NCI-H1694 treated with DMSO at 0.1 percent for 48 hours (cell line): ENCODE measurements around the gene FAHD2A.
A peak's percentile ranks its signal among the peaks of the same experiment; 100 is the strongest.
"Not testable (repeated sequence)": the region's sequence is repeated elsewhere in the genome, so short reads cannot be mapped to it uniquely, and the experiment has no call there.

ENCODE experiments used
- DNase-seq: peaks from one replicate; lab custom pipeline; 2025; lab: John Stamatoyannopoulos, UW

FAHD2A gene

GRCh38 chr2:95390881-95391321 is 11.6 kb upstream of the FAHD2A start:
- DNase-seq: no peak

- no peak for DNase-seq
Measured at GRCh38 chr2:95391641-95392310, 10.7 kb upstream of the FAHD2A start.

- no peak for DNase-seq
Measured at GRCh38 chr2:95392320-95392719, 10.2 kb upstream of the FAHD2A start.

GRCh38 chr2:95392730-95393455 is 9.6 kb upstream of the FAHD2A start:
- DNase-seq: no peak

GRCh38 chr2:95393901-95394300 is 8.6 kb upstream of the FAHD2A start:
- DNase-seq: no peak

- DNase-seq: no peak
Measured at GRCh38 chr2:95399061-95399460, 3.4 kb upstream of the FAHD2A start.

- DNase-seq: no peak
Measured at GRCh38 chr2:95401480-95401879, 1.0 kb upstream of the FAHD2A start.

- not testable (repeated sequence) for DNase-seq
Measured at GRCh38 chr2:95402004-95402369, 521 bp upstream of the FAHD2A start.

GRCh38 chr2:95403204-95403721 is 755 bp downstream of the FAHD2A start:
- DNase-seq: peak; percentile 13

GRCh38 chr2:95403824-95404223 is 1.3 kb downstream of the FAHD2A start:
- not testable (repeated sequence) for DNase-seq

- DNase-seq: not testable (repeated sequence)
Measured at GRCh38 chr2:95404676-95405075, 2.2 kb downstream of the FAHD2A start.

- not testable (repeated sequence) for DNase-seq
Measured at GRCh38 chr2:95411239-95411638, 8.7 kb downstream of the FAHD2A start.

- peak; percentile 66 for DNase-seq
Measured at GRCh38 chr2:95414015-95414594, 11.6 kb downstream of the FAHD2A start.

GRCh38 chr2:95415138-95415537 is 12.6 kb downstream of the FAHD2A start:
- DNase-seq: not testable (repeated sequence)

- not testable (repeated sequence) for DNase-seq
Measured at GRCh38 chr2:95415561-95415960, 13.1 kb downstream of the FAHD2A start.

- DNase-seq: not testable (repeated sequence)
Measured at GRCh38 chr2:95427196-95427867, 24.8 kb downstream of the FAHD2A start.

GRCh38 chr2:95429748-95430467 is 27.4 kb downstream of the FAHD2A start:
- not testable (repeated sequence) for DNase-seq

GRCh38 chr2:95433373-95433772 is 30.9 kb downstream of the FAHD2A start:
- DNase-seq: not testable (repeated sequence)

- not testable (repeated sequence) for DNase-seq
Measured at GRCh38 chr2:95433973-95434372, 31.5 kb downstream of the FAHD2A start.

GRCh38 chr2:95434507-95435076 is 32.1 kb downstream of the FAHD2A start:
- not testable (repeated sequence) for DNase-seq
